Effector CD4-positive, alpha-beta T cell (primary cell): ENCODE results near the gene GNG7.
A peak's percentile ranks its signal among the peaks of the same experiment; 100 is the strongest.
"Not testable (repeated sequence)": the region's sequence is repeated elsewhere in the genome, so short reads cannot be mapped to it uniquely, and the experiment has no call there.

Experiments
- DNase-seq: peaks from one replicate; pipeline ENCODE4 v3.0.0-alpha.2; 2020

The GNG7 gene

GRCh38 chr19:2495651-2496316 lies 206.7 kb downstream of the GNG7 start:
- no peak for DNase-seq

GRCh38 chr19:2495130-2495641 lies 207.3 kb downstream of the GNG7 start:
- DNase-seq, result no peak

- DNase-seq, result peak; percentile 59
Observed at GRCh38 chr19:2494447-2495129, 207.9 kb downstream of the GNG7 start.

GRCh38 chr19:2494084-2494446 lies 208.4 kb downstream of the GNG7 start:
- peak; percentile 15 for DNase-seq

- DNase-seq, result not testable (repeated sequence)
Observed at GRCh38 chr19:2493448-2493847, 209.0 kb downstream of the GNG7 start.

- DNase-seq, result no peak
Observed at GRCh38 chr19:2492870-2493269, 209.6 kb downstream of the GNG7 start.

- DNase-seq, result no peak
Observed at GRCh38 chr19:2491130-2491801, 211.2 kb downstream of the GNG7 start.

GRCh38 chr19:2490659-2491058 lies 211.8 kb downstream of the GNG7 start:
- no peak for DNase-seq

- no peak for DNase-seq
Observed at GRCh38 chr19:2488942-2489731, 213.4 kb downstream of the GNG7 start.

GRCh38 chr19:2488405-2488941 lies 214.0 kb downstream of the GNG7 start:
- DNase-seq, result no peak

GRCh38 chr19:2487842-2488241 lies 214.7 kb downstream of the GNG7 start:
- no peak for DNase-seq

- no peak for DNase-seq
Observed at GRCh38 chr19:2487090-2487489, 215.4 kb downstream of the GNG7 start.

- DNase-seq, result no peak
Observed at GRCh38 chr19:2485428-2485827, 217.1 kb downstream of the GNG7 start.

- DNase-seq, result no peak
Observed at GRCh38 chr19:2484178-2484937, 218.1 kb downstream of the GNG7 start.

- no peak for DNase-seq
Observed at GRCh38 chr19:2483484-2484151, 218.9 kb downstream of the GNG7 start.

- DNase-seq, result no peak
Observed at GRCh38 chr19:2483084-2483483, 219.4 kb downstream of the GNG7 start.

- no peak for DNase-seq
Observed at GRCh38 chr19:2482354-2483038, 220.0 kb downstream of the GNG7 start.

GRCh38 chr19:2481466-2481865 lies 221.0 kb downstream of the GNG7 start:
- DNase-seq, result no peak

GRCh38 chr19:2479556-2480194 lies 222.8 kb downstream of the GNG7 start:
- no peak for DNase-seq
